GM12872 (cell line): ENCODE measurements around the gene CD93.

Experiments
- CTCF ChIP-seq: IDR thresholded peaks from 3 replicates; pipeline ENCODE4 v1.5.1; 2011; ENCODE audit warnings: low read depth, mild to moderate bottlenecking, low read length, moderate library complexity; ENCODE audit not compliant: insufficient read depth

Gene CD93

DNA sequence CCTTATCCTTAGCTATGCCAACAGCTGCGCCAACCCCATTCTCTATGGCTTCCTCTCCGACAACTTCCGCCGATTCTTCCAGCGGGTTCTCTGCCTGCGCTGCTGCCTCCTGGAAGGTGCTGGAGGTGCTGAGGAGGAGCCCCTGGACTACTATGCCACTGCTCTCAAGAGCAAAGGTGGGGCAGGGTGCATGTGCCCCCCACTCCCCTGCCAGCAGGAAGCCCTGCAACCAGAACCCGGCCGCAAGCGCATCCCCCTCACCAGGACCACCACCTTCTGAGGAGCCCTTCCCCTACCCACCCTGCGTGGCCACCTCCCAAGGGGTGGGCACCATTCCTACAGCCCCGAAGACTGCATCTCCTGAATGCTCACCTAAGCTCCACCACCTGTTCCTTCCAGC is 49.8 kb downstream of the CD93 start:
- no peak for TF ChIP-seq CTCF

DNA sequence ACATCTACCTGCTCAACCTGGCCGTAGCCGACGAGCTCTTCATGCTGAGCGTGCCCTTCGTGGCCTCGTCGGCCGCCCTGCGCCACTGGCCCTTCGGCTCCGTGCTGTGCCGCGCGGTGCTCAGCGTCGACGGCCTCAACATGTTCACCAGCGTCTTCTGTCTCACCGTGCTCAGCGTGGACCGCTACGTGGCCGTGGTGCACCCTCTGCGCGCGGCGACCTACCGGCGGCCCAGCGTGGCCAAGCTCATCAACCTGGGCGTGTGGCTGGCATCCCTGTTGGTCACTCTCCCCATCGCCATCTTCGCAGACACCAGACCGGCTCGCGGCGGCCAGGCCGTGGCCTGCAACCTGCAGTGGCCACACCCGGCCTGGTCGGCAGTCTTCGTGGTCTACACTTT is 50.4 kb downstream of the CD93 start:
- no peak for TF ChIP-seq CTCF

DNA sequence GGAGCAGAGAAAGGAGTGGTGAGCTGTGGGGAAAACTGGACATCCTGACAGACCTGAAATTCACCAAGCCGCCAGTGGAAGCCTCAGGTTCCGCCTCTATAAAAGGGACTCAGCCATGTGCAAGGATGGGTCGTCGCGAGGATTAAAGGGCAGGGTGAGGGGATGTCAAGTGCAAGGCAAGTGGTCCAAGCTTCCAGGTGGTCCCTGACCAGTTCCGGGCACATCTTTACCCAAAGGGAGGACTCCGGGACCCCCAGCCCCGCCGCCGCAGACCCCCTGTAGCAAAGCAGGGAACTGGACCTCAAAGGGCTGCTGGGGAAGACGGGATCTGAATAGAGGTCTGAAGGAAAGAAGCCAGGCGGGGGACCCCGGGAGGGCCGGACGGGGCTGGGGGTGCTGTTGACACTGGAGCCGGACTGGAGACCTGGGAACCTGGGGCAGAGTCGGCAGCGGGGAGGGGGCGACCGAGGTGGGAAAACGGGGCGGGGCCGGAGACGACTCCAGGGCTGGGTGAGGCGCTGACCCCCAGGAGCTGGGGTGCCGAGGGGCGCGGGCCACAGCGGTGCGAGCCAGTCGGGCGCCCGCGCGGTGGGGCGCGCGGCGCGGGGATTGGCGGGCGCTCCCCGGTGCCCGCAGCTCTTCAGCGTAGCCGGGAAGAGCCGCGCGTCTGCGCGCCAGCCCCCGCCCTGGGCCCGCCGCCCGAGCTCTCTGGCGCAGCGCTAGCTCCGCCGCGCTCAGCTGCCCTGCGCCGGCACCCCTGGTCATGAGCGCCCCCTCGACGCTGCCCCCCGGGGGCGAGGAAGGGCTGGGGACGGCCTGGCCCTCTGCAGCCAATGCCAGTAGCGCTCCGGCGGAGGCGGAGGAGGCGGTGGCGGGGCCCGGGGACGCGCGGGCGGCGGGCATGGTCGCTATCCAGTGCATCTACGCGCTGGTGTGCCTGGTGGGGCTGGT is 51.1 kb downstream of the CD93 start, which contains the start of gene SSTR4:
Gene SSTR4 (plus strand): TSS at position 592 of the 951 bp plus-strand sequence. CDS start 172 bp downstream, at position 764.
- no peak for TF ChIP-seq CTCF

GRCh38 chr20:23033918-23034317 is 52.2 kb downstream of the CD93 start:
- no peak for TF ChIP-seq CTCF

DNA sequence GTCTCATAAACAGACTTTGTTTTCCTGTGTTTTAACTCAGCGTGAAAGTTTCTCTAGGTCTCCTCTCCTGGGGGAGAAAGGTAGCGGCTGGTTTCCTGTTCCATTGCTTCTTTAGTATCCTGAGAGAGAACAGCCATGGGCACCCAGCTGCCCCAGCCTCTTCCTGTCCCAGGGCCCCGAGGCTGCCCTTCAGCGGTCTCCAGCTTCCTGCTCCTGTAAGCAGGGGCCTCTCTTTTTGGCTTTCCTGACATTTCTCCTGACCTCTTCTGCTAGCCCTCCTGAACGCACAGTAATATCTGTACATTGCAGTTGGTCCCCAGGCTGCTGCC is 53.4 kb downstream of the CD93 start:
- TF ChIP-seq CTCF = no peak

GRCh38 chr20:23032056-23032749 is 53.9 kb downstream of the CD93 start:
- no peak for TF ChIP-seq CTCF

- no peak for TF ChIP-seq CTCF
Observed at GRCh38 chr20:23031346-23031745, 54.8 kb downstream of the CD93 start.
